DMS53 treated with DMSO at 0.1 percent for 48 hours (cell line): ENCODE results near the gene TNPO3.
A peak's percentile ranks its signal among the peaks of the same experiment; 100 is the strongest.

Experiments used
- DNase-seq: peaks from one replicate; lab custom pipeline; 2025; ENCODE audit not compliant: unreplicated experiment; lab: John Stamatoyannopoulos, UW

TNPO3 gene

DNA sequence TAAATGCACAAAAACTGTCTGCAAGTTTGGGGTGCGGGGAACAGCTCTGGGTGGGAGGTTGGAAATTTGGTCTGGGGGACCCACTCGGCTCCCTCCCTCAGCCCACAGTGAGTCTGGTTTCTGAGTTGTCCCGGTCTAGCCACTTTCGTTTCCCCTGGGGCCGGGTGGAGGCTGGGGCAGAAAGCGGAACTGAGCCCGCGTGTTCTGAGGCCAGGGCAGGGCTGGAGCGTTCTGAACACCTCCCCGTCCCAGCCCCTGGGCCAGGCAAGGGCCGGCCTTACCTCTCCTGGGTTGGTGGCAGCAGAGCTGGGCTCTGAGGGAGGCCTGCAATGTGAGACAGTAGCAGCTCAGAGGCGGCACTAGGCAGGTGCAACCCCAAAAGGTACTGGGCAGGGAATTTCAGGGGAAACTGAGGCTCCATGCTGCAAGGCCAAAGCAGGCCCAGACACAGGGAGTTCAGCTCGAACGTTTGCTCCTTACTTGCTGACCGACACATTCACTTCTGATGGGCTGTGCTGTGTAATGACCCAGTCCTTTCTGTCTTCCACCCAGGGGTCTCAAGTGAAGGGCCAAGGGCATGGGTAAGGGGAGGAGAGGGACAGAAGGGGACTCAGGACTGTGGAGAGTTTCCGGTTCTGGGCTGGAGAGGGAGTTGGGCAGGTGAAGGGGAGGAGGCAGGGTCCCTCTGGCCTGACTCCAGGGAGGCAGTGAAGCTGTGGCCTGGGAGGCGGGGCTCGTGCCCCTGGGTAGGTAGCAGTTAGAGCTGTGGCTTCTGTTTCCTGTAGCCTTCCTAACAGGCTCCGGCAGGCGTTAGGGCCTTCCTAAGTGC lies 114.2 kb downstream of the TNPO3 start:
- DNase-seq, result no peak

DNA sequence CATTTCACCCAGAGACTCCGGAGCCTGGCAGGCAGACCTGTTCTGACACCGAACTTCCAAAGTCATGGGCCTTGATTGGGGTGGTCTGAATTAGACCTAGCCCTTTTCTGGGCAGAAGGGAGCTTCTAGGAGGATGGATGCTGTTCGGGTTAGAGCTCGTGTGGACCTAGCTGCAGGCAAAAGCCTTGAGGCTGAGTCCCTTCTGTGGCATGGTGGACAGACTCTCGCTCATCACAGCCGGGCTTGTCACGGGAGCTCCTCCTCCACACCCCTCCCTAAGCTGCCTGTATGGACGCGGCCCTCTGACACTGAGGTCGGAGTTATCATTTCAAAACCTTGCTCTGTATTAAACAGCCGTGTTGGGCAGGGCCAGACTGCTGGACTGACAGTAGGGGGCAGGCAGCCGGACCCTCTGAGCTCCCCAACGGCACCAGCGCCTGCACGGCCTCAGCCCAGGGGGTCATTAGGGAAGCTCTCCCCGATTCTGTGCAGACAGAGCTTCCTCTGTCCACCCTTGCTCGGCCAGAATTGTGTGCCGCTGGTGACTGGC lies 115.0 kb downstream of the TNPO3 start:
- DNase-seq, result no peak

DNA sequence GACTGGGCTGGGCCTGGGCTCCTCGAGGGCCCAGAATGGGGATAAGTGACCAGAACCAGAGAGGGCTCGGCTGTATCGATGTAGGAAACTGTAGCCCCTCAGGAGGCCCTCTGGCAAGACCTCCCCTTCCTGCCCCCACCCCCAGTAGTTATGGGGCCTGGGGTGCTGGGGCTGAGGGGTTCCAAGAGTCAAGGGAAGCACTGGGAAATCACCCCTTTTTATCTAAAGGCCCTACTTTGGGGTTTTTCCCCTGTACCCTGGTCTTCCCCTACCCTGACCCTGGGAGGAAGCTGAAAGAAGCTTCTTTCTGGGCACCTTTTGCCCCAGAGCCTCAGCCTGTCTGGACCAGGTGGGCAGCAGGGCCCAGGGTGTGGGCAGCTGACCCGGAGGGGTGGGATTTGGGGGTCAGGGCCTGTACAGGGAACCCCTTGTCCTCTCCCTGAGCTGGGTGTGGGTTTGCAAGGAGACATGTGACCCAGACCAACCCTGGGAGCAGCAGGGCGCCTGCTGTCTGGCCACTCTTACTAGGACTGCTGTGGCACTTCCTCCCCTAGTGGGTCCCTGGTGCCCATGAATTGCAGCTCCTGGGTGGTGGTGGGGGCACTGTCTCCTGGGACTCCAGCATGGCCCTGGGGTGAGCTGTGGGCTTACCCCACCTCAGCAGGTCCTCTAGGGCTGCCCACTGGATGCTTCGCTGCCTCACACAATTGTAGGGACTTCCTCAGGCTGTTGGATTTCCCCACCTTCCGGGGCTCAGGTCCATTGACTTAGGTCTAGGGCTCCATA lies 115.6 kb downstream of the TNPO3 start:
- no peak for DNase-seq

GRCh38 chr7:128938544-128939074 lies 116.3 kb downstream of the TNPO3 start:
- no peak for DNase-seq

DNA sequence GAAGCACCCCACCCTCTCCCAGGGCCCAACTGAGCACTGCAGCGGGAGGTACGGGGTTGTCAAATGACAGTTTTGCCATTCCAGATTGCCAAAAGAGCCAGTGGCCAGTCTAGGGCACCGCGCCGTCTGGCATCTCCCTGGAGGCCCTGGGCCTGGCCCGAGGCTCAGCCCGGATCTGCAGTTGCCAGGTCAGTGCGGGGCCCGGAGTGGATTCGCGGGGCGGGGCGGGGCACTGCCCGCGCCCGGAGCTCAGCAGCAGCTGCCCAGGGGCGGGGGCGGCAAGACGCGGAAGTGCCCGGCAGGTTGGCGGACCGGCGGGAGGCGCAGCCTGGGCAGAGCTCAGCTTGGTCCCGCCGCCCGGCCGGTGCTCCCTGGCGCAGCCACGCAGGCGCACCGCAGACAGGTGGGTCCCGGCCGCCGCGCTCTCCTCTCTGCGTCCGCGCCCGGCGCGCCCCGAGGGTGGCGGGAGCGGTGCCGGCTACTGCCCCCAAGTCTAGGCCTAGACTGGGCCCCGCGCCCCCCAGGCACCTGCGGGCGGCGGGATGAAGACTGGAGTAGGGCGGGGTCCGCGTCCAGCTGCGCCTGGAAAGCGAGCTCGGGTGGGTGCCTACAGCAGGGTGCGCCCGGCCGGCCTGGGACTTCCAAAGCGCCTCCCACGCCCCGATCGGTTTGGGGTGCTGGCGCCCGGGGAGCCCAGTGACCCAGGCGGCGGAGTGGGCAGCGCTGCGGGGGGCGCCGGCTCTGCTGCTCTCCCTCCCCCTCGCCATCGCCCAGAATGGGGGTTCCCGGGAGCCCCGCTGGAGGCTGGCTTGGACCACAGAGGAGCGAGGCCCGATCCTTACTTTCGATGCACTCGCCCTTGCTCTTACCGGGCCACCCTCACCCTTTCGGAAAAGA lies 117.0 kb downstream of the TNPO3 start, which contains the start of gene IRF5:
IRF5 (plus strand) TSS at position 281 of the 897 bp plus-strand sequence. CDS start 4,155 bp downstream, outside the sequence.
- DNase-seq, result peak; percentile 73

DNA sequence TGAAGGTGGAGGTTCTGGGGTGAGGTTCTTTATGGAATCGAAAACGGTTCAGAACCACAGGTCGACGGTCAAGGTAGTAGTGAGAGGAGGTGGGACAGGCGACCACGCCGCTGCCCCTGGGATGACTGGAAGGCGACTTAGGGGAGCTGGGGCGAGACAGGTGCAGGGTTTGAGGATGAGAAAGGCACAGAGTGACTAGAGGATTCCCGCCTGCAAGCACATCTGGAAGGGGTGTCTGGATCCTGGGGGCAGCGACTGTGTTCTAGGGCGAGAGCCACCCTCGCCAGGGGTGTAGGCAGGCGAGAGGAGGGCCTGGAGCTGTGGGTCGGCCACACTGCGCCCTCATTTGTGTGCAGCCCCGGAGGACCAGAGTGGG lies 117.7 kb downstream of the TNPO3 start:
- DNase-seq, result no peak

- no peak for DNase-seq
Measured at GRCh38 chr7:128936798-128937197, 118.1 kb downstream of the TNPO3 start.

- DNase-seq, result no peak
Measured at GRCh38 chr7:128935342-128935730, 119.6 kb downstream of the TNPO3 start.

DNA sequence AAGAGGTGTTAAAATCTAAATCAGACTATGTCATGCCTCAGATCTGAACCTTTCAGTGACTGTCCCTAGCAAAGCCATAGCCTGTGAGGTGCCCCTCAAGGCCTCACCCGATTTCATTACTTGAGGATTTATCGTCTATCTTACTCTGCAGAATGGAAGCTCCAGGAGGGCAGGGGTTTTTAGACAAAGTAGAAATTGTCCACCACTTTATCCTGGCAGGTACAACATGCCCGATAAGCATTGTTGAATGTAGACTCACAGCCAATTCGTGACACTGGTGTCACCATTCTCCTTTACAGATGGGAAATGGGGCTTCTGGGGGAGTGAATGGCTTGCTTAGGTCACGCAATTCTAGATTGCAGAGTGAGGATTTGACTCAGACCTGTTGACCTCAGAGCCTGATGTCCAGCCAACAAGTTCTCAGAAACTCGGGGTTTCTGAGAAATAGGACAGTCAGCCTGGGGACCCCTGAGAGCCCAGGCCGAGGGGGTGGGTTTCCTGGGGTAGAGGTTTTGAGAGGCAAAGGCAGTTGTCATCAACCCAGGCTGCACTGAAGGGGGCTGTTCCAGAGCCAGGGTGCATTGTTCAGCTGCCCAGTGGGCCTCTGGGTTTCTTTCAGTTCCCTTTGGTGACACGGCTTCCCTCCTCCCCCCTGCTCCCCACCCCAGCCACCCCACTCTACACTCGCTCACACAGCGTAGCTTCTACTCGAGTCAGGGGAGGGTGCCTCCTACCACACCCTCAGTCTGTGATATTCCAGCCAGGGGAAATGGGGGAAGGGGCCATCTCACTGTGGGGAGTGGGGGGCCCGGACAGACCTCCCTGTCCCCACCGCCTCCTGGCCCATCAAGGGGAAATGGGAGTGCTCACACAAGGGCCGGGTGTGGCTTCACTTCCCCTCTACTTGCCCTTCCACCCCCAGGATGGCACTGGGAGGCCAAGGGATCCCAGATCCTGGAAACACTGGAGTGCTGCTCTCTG lies 120.3 kb downstream of the TNPO3 start:
- DNase-seq, result no peak

DNA sequence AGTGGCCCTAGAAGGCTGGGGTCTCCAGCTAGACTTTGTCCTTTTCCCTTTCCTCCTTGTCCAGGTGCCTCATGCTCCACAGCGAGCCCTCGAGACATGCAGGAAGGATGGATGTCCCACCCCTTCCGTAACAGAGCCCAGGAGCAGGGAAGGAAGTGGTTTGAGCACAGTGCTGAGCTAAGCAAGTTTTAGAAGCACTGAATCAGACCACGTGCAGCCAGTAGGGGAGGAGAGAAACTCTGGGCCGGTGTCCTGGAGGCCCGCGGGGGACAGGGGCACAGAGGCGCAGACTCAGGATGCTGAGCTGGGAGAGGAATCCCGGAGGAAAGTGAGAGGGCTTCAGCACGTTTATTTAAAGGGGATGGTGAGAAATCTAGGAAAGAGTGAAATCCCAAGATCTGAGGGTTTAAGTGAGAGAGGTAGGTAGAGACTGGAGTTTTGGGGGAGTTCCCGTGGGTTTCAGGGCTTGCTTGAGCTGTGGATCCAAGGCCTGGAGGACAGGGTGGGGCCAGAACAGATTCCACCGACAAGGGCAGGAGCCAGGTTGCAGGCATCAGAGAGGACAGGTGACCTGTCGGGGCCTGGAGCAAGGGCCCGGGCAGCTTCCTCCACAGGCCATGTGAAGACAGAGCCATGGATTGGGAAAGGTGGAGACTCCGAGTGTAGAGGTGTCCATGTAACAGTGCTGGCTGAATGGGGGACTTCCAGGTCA lies 121.6 kb downstream of the TNPO3 start:
- no peak for DNase-seq

GRCh38 chr7:128932862-128933179 lies 122.1 kb downstream of the TNPO3 start:
- no peak for DNase-seq

- DNase-seq, result no peak
Measured at GRCh38 chr7:128931965-128932861, 122.7 kb downstream of the TNPO3 start.

GRCh38 chr7:128931190-128931798 lies 123.6 kb downstream of the TNPO3 start:
- DNase-seq, result no peak

- DNase-seq, result no peak
Measured at GRCh38 chr7:128928882-128929788, 125.8 kb downstream of the TNPO3 start.

DNA sequence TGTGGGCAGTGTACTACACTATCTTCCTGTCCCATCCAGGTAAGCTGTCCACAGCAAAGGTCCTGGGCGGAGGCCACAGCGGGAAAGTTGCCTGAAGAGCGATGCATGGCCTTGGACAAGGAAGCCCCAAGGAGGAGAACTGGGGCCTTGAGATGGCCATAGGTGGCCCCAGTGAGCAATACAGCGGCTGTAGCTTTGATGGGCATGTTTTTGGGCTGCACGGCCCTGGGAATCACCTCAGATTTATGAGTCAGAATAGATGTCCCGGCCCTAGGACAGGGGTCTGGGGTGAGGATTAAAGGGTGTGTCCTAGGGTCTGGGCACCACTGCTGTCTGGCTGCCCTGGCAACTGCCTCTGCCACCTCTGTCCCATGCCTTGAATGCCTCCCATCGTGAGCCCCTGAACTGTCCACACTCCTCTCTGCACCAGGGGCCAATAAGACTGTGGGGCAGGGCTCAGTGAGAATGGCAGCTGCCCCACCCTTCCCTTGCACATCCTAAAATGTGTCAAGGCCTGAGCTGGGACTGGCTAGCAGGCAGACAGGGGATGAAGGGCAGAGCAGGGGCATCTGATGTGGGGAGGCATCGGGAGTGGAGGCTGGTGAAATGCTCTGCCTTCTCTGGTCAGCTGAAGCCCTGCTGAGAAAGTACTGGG lies 126.6 kb downstream of the TNPO3 start:
- no peak for DNase-seq
